Uterus (tissue), 4 donors: Measurements from ENCODE around the gene IGSF5. TPM values are rescaled to one million over a fixed set of nuclear protein-coding genes. Genes with fewer than 3 reads are reported as not detected.

ENCODE experiments used
- DNase-seq, 2 donors: peaks; one replicate each; pipeline ENCODE4 v3.0.0-alpha.2; 2019 to 2020
- H3K27ac ChIP-seq, 2 donors: fragments of 200-600 bp; sonication (generic); 1 replicate in 1 of 2; 2 replicates in 1 of 2; pipeline ENCODE4 v1.5.1; 2016 to 2018
- H3K27me3 ChIP-seq, 2 donors: fragments of 200-600 bp; sonication (generic); one replicate each; pipeline ENCODE4 v1.5.1; 2018 to 2019; ENCODE audit warnings: control low read depth in 1 of 2
- H3K36me3 ChIP-seq, 2 donors: fragments of 200-600 bp; sonication (generic); one replicate each; pipeline ENCODE4 v1.5.1; 2019; ENCODE audit warnings: control low read depth in 1 of 2
- H3K4me1 ChIP-seq, 2 donors: fragments of 200-600 bp; sonication (generic); one replicate each; pipeline ENCODE4 v1.5.1; 2018 to 2019; ENCODE audit warnings: control low read depth in 1 of 2
- H3K4me3 ChIP-seq, 2 donors: fragments of 200-600 bp; sonication (generic); 1 replicate in 1 of 2; 2 replicates in 1 of 2; pipeline ENCODE4 v1.5.1; 2018 to 2019; ENCODE audit warnings: mild to moderate bottlenecking in 1 of 2
- H3K9me3 ChIP-seq, 2 donors: fragments of 200-600 bp; sonication (generic); one replicate each; pipeline ENCODE4 v1.5.1; 2019; ENCODE audit warnings: control low read depth in 1 of 2
- CTCF ChIP-seq, 4 experiments: fragments of 200-600 bp in 2 of 4; fragments of 450-650 bp in 2 of 4; sonication (generic) in 2 of 4; IDR thresholded peaks; one replicate each; pipeline ENCODE4 v1.5.1; 2016 to 2019; ENCODE audit warnings: antibody characterized with exemption in 4 of 4, mild to moderate bottlenecking in 2 of 4, moderate library complexity in 1 of 4
- POLR2A ChIP-seq, 2 donors: fragments of 450-650 bp; IDR thresholded peaks; one replicate each; pipeline ENCODE4 v1.6.1; 2016; ENCODE audit warnings: antibody characterized with exemption in 2 of 2, mild to moderate bottlenecking in 1 of 2, moderate library complexity in 1 of 2
- intact Hi-C: fragments of 100-400 bp; cut with DNase I; formaldehyde crosslinking; loops from one replicate; pipeline ENCODE4 v1.15.1; 2023; ENCODE audit warnings: low total_unique reads
- total RNA-seq, 4 donors: library from RNA; depleted of rRNA in 3 of 4; stranded (reverse); fragments of >200 nt in 3 of 4; gene quantifications; one replicate each; pipeline versions ENCODE4 v1.1.0 to v1.2.4, GENCODE V29; 2014 to 2023
- donor health status: DM: yes; HTN: yes; CAD: no.

The IGSF5 gene
- total RNA-seq, 4 donors from 2014 or later, result 0.27 to 1.0 TPM; not detected in 2

GRCh38 chr21:39845571-39846130 is 100.7 kb downstream of the IGSF5 start:
- Histone ChIP-seq H3K4me3 (no peak overlapping the region), H3K27ac (no peak overlapping the region), H3K9me3 (no peaks in the 10 kb centered on the region), H3K27me3 (no peaks in the 10 kb centered on the region), H3K36me3 (no peaks in the 10 kb centered on the region), H3K4me1 (no peaks in the 10 kb centered on the region)
- intact Hi-C loops, result no loop called here
- DNase-seq, result no peak
- TF ChIP-seq CTCF (IDR thresholded peaks at IDR 0.05) (no peak), POLR2A (IDR thresholded peaks at IDR 0.05) (no peak)

- Histone ChIP-seq H3K9me3 (no peaks in the 10 kb centered on the region), H3K4me3 (no peak overlapping the region), H3K36me3 (no peaks in the 10 kb centered on the region), H3K27ac (no peak overlapping the region), H3K4me1 (no peaks in the 10 kb centered on the region), H3K27me3 (no peaks in the 10 kb centered on the region)
- TF ChIP-seq POLR2A (IDR thresholded peaks at IDR 0.05) (no peak), CTCF (IDR thresholded peaks at IDR 0.05) (no peak)
- DNase-seq, result no peak
- intact Hi-C loops, result no loop called here
Observed at GRCh38 chr21:39847877-39848276, 102.9 kb downstream of the IGSF5 start.

- H3K9me3 ChIP-seq, result no peaks in the 10 kb centered on the region
- intact Hi-C loops, result no loop called here
- DNase-seq, result no peak
- no peaks in the 10 kb centered on the region for H3K4me1 ChIP-seq
- no peak overlapping the region for H3K4me3 ChIP-seq
- no peaks in the 10 kb centered on the region for H3K36me3 ChIP-seq
- no peaks in the 10 kb centered on the region for H3K27me3 ChIP-seq
- TF ChIP-seq POLR2A (IDR thresholded peaks at IDR 0.05) (no peak), CTCF (IDR thresholded peaks at IDR 0.05) (no peak)
- H3K27ac ChIP-seq, result no peak overlapping the region
Observed at GRCh38 chr21:39849014-39849655, 104.2 kb downstream of the IGSF5 start.

GRCh38 chr21:39850333-39850732 is 105.3 kb downstream of the IGSF5 start:
- Histone ChIP-seq H3K27ac (no peak overlapping the region), H3K27me3 (no peaks in the 10 kb centered on the region), H3K36me3 (no peaks in the 10 kb centered on the region), H3K4me1 (no peaks in the 10 kb centered on the region), H3K4me3 (no peak overlapping the region), H3K9me3 (no peaks in the 10 kb centered on the region)
- DNase-seq, result no peak
- no peak for TF ChIP-seq CTCF (IDR thresholded peaks at IDR 0.05)
- TF ChIP-seq POLR2A (IDR thresholded peaks at IDR 0.05), result no peak
- intact Hi-C loops, result no loop called here

GRCh38 chr21:39851002-39851618 is 106.1 kb downstream of the IGSF5 start:
- Histone ChIP-seq H3K4me1 (no peaks in the 10 kb centered on the region), H3K9me3 (no peaks in the 10 kb centered on the region), H3K36me3 (no peaks in the 10 kb centered on the region), H3K27ac (no peak overlapping the region), H3K27me3 (no peaks in the 10 kb centered on the region), H3K4me3 (no peak overlapping the region)
- no peak for DNase-seq
- no peak for TF ChIP-seq POLR2A (IDR thresholded peaks at IDR 0.05)
- TF ChIP-seq CTCF (IDR thresholded peaks at IDR 0.05), result no peak
- intact Hi-C loops, result no loop called here
